Subcutaneous abdominal adipose tissue (tissue), 5 donors: ENCODE results near the gene SPOP.

Experiments used
- H3K27ac ChIP-seq: one replicate; pipeline ENCODE4 v1.7.0; 2013; ENCODE audit warnings: low read depth, mild to moderate bottlenecking, inconsistent platforms, low read length, moderate library complexity
- H3K27me3 ChIP-seq, 5 donors: one replicate each; pipeline ENCODE4 v1.7.0; 2013; ENCODE audit warnings: low read length in 5 of 5, inconsistent platforms in 1 of 5; ENCODE audit not compliant: control insufficient read depth in 5 of 5, insufficient read depth in 4 of 5
- H3K36me3 ChIP-seq, 5 donors: one replicate each; pipeline ENCODE4 v1.7.0; 2013; ENCODE audit warnings: low read length in 5 of 5; ENCODE audit not compliant: control insufficient read depth in 5 of 5, insufficient read depth in 5 of 5
- H3K4me1 ChIP-seq, 5 donors: one replicate each; pipeline ENCODE4 v1.7.0; 2013; ENCODE audit warnings: low read length in 5 of 5, mild to moderate bottlenecking in 3 of 5, moderate library complexity in 1 of 5; ENCODE audit not compliant: control insufficient read depth in 5 of 5, insufficient read depth in 5 of 5
- H3K4me3 ChIP-seq, 5 donors: one replicate each; pipeline ENCODE4 v1.7.0; 2013; ENCODE audit warnings: low read length in 5 of 5, low read depth in 1 of 5
- H3K9ac ChIP-seq, 5 donors: one replicate each; pipeline ENCODE4 v1.7.0; 2013; ENCODE audit warnings: low read length in 5 of 5, mild to moderate bottlenecking in 4 of 5, moderate library complexity in 3 of 5
- H3K9me3 ChIP-seq, 5 donors: one replicate each; pipeline ENCODE4 v1.7.0; 2013; ENCODE audit warnings: low read length in 5 of 5; ENCODE audit not compliant: control insufficient read depth in 5 of 5
- donor health status: healthy.
- donor health status: healthy.
- donor health status: healthy.
- donor health status: healthy.
- donor health status: healthy.

Gene SPOP

GRCh38 chr17:49549691-49550678, 127.9 kb downstream of the SPOP start:
- Histone ChIP-seq H3K9me3 (no peaks in the 10 kb centered on the region), H3K27me3 (peaks cover 0 to 17% (median 12%) of the 10 kb centered on the region in 5 donors), H3K36me3 (no peaks in the 10 kb centered on the region), H3K4me3 (no peak overlapping the region), H3K27ac (no peak overlapping the region), H3K4me1 (peaks cover 0 to 9% (median 5%) of the 10 kb centered on the region in 5 donors), H3K9ac (no peak overlapping the region)

GRCh38 chr17:49549311-49549605, 128.6 kb downstream of the SPOP start:
- H3K36me3 ChIP-seq: no peaks in the 10 kb centered on the region
- H3K9me3 ChIP-seq: no peaks in the 10 kb centered on the region
- H3K27me3 ChIP-seq: peaks cover 0 to 17% (median 12%) of the 10 kb centered on the region in 5 donors
- H3K9ac ChIP-seq: no peak overlapping the region
- H3K4me3 ChIP-seq: no peak overlapping the region
- no peak overlapping the region for H3K27ac ChIP-seq
- H3K4me1 ChIP-seq: peaks cover 0 to 9% (median 5%) of the 10 kb centered on the region in 5 donors
